Epidermal melanocyte (primary cell): ENCODE data around the gene ZDHHC8.

ENCODE experiments used
- DNase-seq: peaks from one replicate; pipeline ENCODE4 v3.0.0; 2011; ENCODE audit warnings: low spot score; ENCODE audit not compliant: insufficient read length

ZDHHC8 gene

GRCh38 chr22:20178075-20178914, 46.7 kb downstream of the ZDHHC8 start:
- DNase-seq, result no peak

- DNase-seq, result no peak
Measured at GRCh38 chr22:20178915-20179227, 47.3 kb downstream of the ZDHHC8 start.

GRCh38 chr22:20179455-20180244, 48.0 kb downstream of the ZDHHC8 start:
- no peak for DNase-seq

GRCh38 chr22:20180245-20180630, 48.6 kb downstream of the ZDHHC8 start:
- DNase-seq, result no peak

GRCh38 chr22:20180640-20181039, 49.0 kb downstream of the ZDHHC8 start:
- DNase-seq, result no peak

- no peak for DNase-seq
Measured at GRCh38 chr22:20181194-20181883, 49.7 kb downstream of the ZDHHC8 start.

GRCh38 chr22:20181884-20182236, 50.3 kb downstream of the ZDHHC8 start:
- no peak for DNase-seq

- no peak for DNase-seq
Measured at GRCh38 chr22:20182365-20182764, 50.8 kb downstream of the ZDHHC8 start.

GRCh38 chr22:20183101-20183500, 51.5 kb downstream of the ZDHHC8 start:
- DNase-seq, result no peak

GRCh38 chr22:20183823-20184222, 52.2 kb downstream of the ZDHHC8 start:
- no peak for DNase-seq

- no peak for DNase-seq
Measured at GRCh38 chr22:20184501-20185165, 53.0 kb downstream of the ZDHHC8 start.

GRCh38 chr22:20185750-20186149, 54.1 kb downstream of the ZDHHC8 start:
- DNase-seq, result no peak

- DNase-seq, result no peak
Measured at GRCh38 chr22:20186183-20186870, 54.7 kb downstream of the ZDHHC8 start.

GRCh38 chr22:20186871-20187546, 55.4 kb downstream of the ZDHHC8 start:
- DNase-seq, result no peak

GRCh38 chr22:20187777-20188566, 56.4 kb downstream of the ZDHHC8 start:
- no peak for DNase-seq

GRCh38 chr22:20188567-20188877, 56.9 kb downstream of the ZDHHC8 start:
- DNase-seq, result no peak

- no peak for DNase-seq
Measured at GRCh38 chr22:20191000-20191515, 59.5 kb downstream of the ZDHHC8 start.

- no peak for DNase-seq
Measured at GRCh38 chr22:20191803-20192202, 60.2 kb downstream of the ZDHHC8 start.

GRCh38 chr22:20192293-20192971, 60.8 kb downstream of the ZDHHC8 start:
- DNase-seq, result no peak
